Measurements from ENCODE around the gene PPIG. TPM values are rescaled to one million over a fixed set of nuclear protein-coding genes. Genes with fewer than 3 reads are reported as not detected.

PPIG gene
- total RNA-seq, 1 experiment from 2014 or later, result 66.2 TPM

DNA sequence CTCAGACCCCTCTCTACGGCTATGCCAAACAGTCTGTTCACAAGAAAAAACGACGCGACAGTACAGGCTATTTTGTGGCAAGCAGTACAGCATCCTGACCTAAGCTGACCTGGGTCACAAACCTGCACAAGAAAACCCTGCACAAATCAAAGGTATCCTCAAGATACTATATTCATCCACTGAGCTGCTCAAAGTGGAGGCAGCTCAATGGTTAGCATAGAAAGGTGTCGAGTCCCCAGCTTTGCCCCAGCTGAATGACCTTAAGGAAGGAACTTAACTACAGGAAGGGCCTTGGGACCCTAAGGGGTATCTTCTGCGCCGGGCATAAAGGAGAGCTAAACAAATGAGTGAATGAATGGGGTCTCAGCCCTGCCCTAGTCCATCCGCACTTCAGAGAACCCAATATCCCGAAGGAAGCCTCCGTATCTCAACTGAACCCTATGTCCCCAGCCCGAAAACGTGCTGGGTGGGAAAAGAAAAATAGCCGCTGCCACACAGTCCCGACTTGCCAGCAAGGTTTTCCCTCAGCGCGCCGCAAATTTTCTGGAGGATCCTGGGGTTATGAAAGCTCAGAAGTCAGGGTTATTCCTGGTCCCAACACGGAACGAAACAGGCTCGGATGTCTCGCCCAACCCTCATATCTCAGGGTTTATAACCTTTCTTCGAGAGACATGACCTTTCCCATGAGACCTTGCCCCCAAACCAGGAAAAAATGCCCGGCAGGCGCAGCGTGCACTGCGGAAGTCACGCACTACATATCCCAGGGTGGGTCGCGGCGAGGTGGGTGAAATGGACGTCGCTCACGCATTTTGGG is 10.8 kb upstream of the PPIG start, which contains the start of gene FASTKD1:
TSS of gene FASTKD1 (minus strand) at position 706 of the 814 bp plus-strand sequence. CDS start 1,836 bp downstream, outside the sequence.
- WGBS (ENCODE audit: extremely low coverage, insufficient read length, low lambda C conversion rate), result no CpG with 5 or more reads among the region's 33 CpGs

More for the DNA sequence above, 10.8 kb upstream of the PPIG start, which contains the start of gene FASTKD1:
- H2BK20ac ChIP-seq (ENCODE audit: low read depth, low read length, poor library complexity, severe bottlenecking), result no peak within 1 kb of the TSS
- Mint-ChIP-seq H3K4me1 (peaks cover 6 to 8% of the 10 kb centered on the region in 2 experiments), H3K9me3 (peaks cover 5 to 14% of the 10 kb centered on the region in 2 experiments; a peak in 4 of 5 replicates), H3K4me3 (peak within 1 kb of the TSS; percentile 98 to 99), H3K27me3 (ENCODE audit: low read depth) (peaks cover 22% of the 10 kb centered on the region), H3K36me3 (ENCODE audit: insufficient read depth in 1 of 3, low read depth in 3 of 3) (peaks cover 3 to 13% (median 6%) of the 10 kb centered on the region in 3 experiments; a peak in 5 of 7 replicates), H3K27ac (peak within 1 kb of the TSS; percentile 98 to 99 (median 99))
- H3K4me1 ChIP-seq (ENCODE audit: insufficient read depth, low read length), result no peaks in the 10 kb centered on the region
- no peaks in the 10 kb centered on the region for H3K27me3 ChIP-seq (ENCODE audit: insufficient read depth, low read length)
- H2BK5ac ChIP-seq (ENCODE audit: insufficient read length, low read length), result no peak within 1 kb of the TSS
- peak within 1 kb of the TSS; percentile 36 for H3K9ac ChIP-seq (ENCODE audit: extremely low read depth, insufficient read length, low read length)
- TF ChIP-seq, protein P1, sequence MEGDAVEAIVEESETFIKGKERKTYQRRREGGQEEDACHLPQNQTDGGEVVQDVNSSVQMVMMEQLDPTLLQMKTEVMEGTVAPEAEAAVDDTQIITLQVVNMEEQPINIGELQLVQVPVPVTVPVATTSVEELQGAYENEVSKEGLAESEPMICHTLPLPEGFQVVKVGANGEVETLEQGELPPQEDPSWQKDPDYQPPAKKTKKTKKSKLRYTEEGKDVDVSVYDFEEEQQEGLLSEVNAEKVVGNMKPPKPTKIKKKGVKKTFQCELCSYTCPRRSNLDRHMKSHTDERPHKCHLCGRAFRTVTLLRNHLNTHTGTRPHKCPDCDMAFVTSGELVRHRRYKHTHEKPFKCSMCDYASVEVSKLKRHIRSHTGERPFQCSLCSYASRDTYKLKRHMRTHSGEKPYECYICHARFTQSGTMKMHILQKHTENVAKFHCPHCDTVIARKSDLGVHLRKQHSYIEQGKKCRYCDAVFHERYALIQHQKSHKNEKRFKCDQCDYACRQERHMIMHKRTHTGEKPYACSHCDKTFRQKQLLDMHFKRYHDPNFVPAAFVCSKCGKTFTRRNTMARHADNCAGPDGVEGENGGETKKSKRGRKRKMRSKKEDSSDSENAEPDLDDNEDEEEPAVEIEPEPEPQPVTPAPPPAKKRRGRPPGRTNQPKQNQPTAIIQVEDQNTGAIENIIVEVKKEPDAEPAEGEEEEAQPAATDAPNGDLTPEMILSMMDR (conservative IDR thresholded peaks at IDR 0.05), result no peak
- no peak within 1 kb of the TSS for H4K8ac ChIP-seq (replicated peaks; ENCODE audit: insufficient read length, low read depth, low read length)
- H3K18ac ChIP-seq (ENCODE audit: insufficient read length, low read depth, low read length), result no peak within 1 kb of the TSS
- H3K79me2 ChIP-seq (ENCODE audit: insufficient read depth, low read length), result peaks cover 2% of the 10 kb centered on the region; the same call in 1 of the 2 replicates
- H3K23ac ChIP-seq (ENCODE audit: insufficient read length, low read depth, low read length), result no peak within 1 kb of the TSS
- no peak within 1 kb of the TSS for H3K56ac ChIP-seq (ENCODE audit: insufficient read length, low read depth, low read length)
- no peak within 1 kb of the TSS for H2AK5ac ChIP-seq (ENCODE audit: insufficient read length, low read length)
- no peak within 1 kb of the TSS for H4K91ac ChIP-seq (ENCODE audit: insufficient read length, low read depth, low read length)
- H3K79me1 ChIP-seq (ENCODE audit: insufficient read depth, low read depth, low read length, poor library complexity, severe bottlenecking), result no peaks in the 10 kb centered on the region
- H3K4me2 ChIP-seq (ENCODE audit: insufficient read depth, insufficient read length, low read length), result peak within 1 kb of the TSS; percentile 65
- no peak within 1 kb of the TSS for H4K5ac ChIP-seq (ENCODE audit: insufficient read length, low read depth, low read length)
- H4K20me1 ChIP-seq (ENCODE audit: control insufficient read depth, insufficient read depth, insufficient read length), result no peaks in the 10 kb centered on the region
- no peak within 1 kb of the TSS for H2BK12ac ChIP-seq (ENCODE audit: insufficient read length, low read depth, low read length)
- no peaks in the 10 kb centered on the region for H3K9me3 ChIP-seq (ENCODE audit: control insufficient read depth, low read depth, low read length)
- no peak within 1 kb of the TSS for H3K27ac ChIP-seq (ENCODE audit: insufficient read length, low read depth, low read length)
- H3T11ph ChIP-seq (ENCODE audit: low read length), result no peak within 1 kb of the TSS
- no peak within 1 kb of the TSS for H3K14ac ChIP-seq (ENCODE audit: insufficient read depth, low read length)
- H3K23me2 ChIP-seq (ENCODE audit: insufficient read length, low read depth, low read length, poor library complexity, severe bottlenecking), result no peaks in the 10 kb centered on the region
- H2BK15ac ChIP-seq (ENCODE audit: low read depth, low read length), result no peak within 1 kb of the TSS
- H3K4ac ChIP-seq (ENCODE audit: low read depth, low read length), result no peak within 1 kb of the TSS
- no peak within 1 kb of the TSS for H2BK120ac ChIP-seq (ENCODE audit: low read depth, low read length, poor library complexity, severe bottlenecking)
- H2AFZ ChIP-seq (ENCODE audit: low read length), result no peak within 1 kb of the TSS
- DNase-seq, result peak; percentile 93
